Peyer's patch (tissue), 4 donors: ENCODE results near the gene TRIO. TPM values are rescaled to one million over a fixed set of nuclear protein-coding genes. Genes with fewer than 3 reads are reported as not detected.
A peak's percentile ranks its signal among the peaks of the same experiment; 100 is the strongest.

ENCODE experiments used
- DNase-seq, 3 donors: peaks; one replicate each; pipeline ENCODE4 v3.0.0-alpha.2; 2017 to 2019
- H3K27ac ChIP-seq, 4 donors: fragments of 200-600 bp; sonication (generic); one replicate each; pipeline ENCODE4 v1.5.1; 2016 to 2019
- H3K27me3 ChIP-seq, 2 donors: fragments of 200-600 bp; sonication (generic); one replicate each; pipeline ENCODE4 v1.5.1; 2019
- H3K36me3 ChIP-seq, 3 donors: fragments of 200-600 bp; sonication (generic); one replicate each; pipeline ENCODE4 v1.5.1; 2016 to 2019
- H3K4me1 ChIP-seq, 4 donors: fragments of 200-600 bp; sonication (generic); one replicate each; pipeline ENCODE4 v1.5.1; 2016 to 2019
- H3K4me3 ChIP-seq, 4 donors: fragments of 200-600 bp; sonication (generic); 1 replicate in 3 of 4; 2 replicates in 1 of 4; pipeline ENCODE4 v1.5.1; 2016 to 2019; ENCODE audit warnings: mild to moderate bottlenecking in 1 of 4
- H3K9me3 ChIP-seq, 4 donors: fragments of 200-600 bp; sonication (generic); one replicate each; pipeline ENCODE4 v1.5.1; 2016 to 2019; ENCODE audit warnings: mild to moderate bottlenecking in 1 of 4
- POLR2A ChIP-seq, 2 donors: fragments of 450-650 bp; IDR thresholded peaks; one replicate each; pipeline ENCODE4 v1.5.1; 2017; ENCODE audit warnings: antibody characterized with exemption in 2 of 2, mild to moderate bottlenecking in 2 of 2, moderate library complexity in 2 of 2
- total RNA-seq, 4 donors: library from RNA; depleted of rRNA; stranded (reverse); fragments of >200 nt; gene quantifications; one replicate each; pipeline ENCODE4 v1.1.0, GENCODE V29; 2016
- TF ChIP-seq, protein P1 (sequence below), 6 experiments: fragments of 450-650 bp in 4 of 6; fragments of 200-600 bp in 2 of 6; sonication (generic) in 1 of 6; IDR thresholded peaks; one replicate each; pipeline ENCODE4 v1.5.1; 2017 to 2019; ENCODE audit warnings: antibody characterized with exemption in 6 of 6, mild to moderate bottlenecking in 3 of 6, moderate library complexity in 1 of 6

The TRIO gene
- total RNA-seq, 4 donors from 2014 or later, result 171 to 456 (median 340) TPM

DNA sequence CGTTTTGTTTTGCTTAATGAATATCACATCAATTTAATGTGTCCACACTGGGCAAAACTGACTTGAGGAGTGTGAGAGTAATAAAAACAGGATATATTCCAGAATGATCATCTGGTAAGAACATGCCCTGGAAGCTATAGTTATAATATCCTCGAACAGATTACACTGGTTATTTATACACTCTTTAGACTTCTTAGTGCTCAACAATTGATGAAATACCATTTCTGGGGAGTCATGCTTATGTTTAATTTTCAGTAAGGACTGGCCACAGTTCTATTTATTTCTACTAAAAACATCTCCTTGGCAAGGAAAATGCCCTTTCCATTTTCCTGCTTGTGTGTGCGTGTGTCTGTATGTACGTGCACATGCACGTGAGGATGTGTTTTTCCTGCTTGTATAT is 205.0 kb downstream of the TRIO start:
- Histone ChIP-seq H3K9me3 (no peaks in the 10 kb centered on the region), H3K4me1 (no peaks in the 10 kb centered on the region), H3K27me3 (no peaks in the 10 kb centered on the region), H3K36me3 (peaks cover 0 to 5% (median 0%) of the 10 kb centered on the region in 3 donors), H3K27ac (no peak overlapping the region), H3K4me3 (no peak overlapping the region)
- no peak for DNase-seq
- TF ChIP-seq POLR2A (IDR thresholded peaks at IDR 0.05), result no peak
- TF ChIP-seq, protein P1, sequence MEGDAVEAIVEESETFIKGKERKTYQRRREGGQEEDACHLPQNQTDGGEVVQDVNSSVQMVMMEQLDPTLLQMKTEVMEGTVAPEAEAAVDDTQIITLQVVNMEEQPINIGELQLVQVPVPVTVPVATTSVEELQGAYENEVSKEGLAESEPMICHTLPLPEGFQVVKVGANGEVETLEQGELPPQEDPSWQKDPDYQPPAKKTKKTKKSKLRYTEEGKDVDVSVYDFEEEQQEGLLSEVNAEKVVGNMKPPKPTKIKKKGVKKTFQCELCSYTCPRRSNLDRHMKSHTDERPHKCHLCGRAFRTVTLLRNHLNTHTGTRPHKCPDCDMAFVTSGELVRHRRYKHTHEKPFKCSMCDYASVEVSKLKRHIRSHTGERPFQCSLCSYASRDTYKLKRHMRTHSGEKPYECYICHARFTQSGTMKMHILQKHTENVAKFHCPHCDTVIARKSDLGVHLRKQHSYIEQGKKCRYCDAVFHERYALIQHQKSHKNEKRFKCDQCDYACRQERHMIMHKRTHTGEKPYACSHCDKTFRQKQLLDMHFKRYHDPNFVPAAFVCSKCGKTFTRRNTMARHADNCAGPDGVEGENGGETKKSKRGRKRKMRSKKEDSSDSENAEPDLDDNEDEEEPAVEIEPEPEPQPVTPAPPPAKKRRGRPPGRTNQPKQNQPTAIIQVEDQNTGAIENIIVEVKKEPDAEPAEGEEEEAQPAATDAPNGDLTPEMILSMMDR (IDR thresholded peaks at IDR 0.05), result no peak

GRCh38 chr5:14349029-14349428 is 205.9 kb downstream of the TRIO start:
- no peak for DNase-seq
- TF ChIP-seq, protein P1 (IDR thresholded peaks at IDR 0.05), result no peak
- TF ChIP-seq POLR2A (IDR thresholded peaks at IDR 0.05), result no peak
- no peaks in the 10 kb centered on the region for H3K4me1 ChIP-seq
- no peaks in the 10 kb centered on the region for H3K27me3 ChIP-seq
- no peak overlapping the region for H3K27ac ChIP-seq
- H3K4me3 ChIP-seq, result no peak overlapping the region
- no peaks in the 10 kb centered on the region for H3K9me3 ChIP-seq
- no peaks in the 10 kb centered on the region for H3K36me3 ChIP-seq

- H3K27me3 ChIP-seq, result no peaks in the 10 kb centered on the region
- no peak overlapping the region for H3K4me3 ChIP-seq
- H3K4me1 ChIP-seq, result no peaks in the 10 kb centered on the region
- no peaks in the 10 kb centered on the region for H3K36me3 ChIP-seq
- TF ChIP-seq, protein P1 (IDR thresholded peaks at IDR 0.05), result no peak
- no peak for TF ChIP-seq POLR2A (IDR thresholded peaks at IDR 0.05)
- no peak for DNase-seq
- H3K27ac ChIP-seq, result no peak overlapping the region
- H3K9me3 ChIP-seq, result no peaks in the 10 kb centered on the region
Measured at GRCh38 chr5:14351086-14351661, 208.0 kb downstream of the TRIO start.

- Histone ChIP-seq H3K27ac (no peak overlapping the region), H3K27me3 (no peaks in the 10 kb centered on the region), H3K9me3 (no peaks in the 10 kb centered on the region), H3K4me1 (no peaks in the 10 kb centered on the region), H3K4me3 (no peak overlapping the region), H3K36me3 (no peaks in the 10 kb centered on the region)
- peak; percentile 50 to 74 (median 67) for DNase-seq
- TF ChIP-seq POLR2A (IDR thresholded peaks at IDR 0.05), result no peak
- TF ChIP-seq, protein P1 (IDR thresholded peaks at IDR 0.05), result peak; percentile 68 to 92 (median 77)
Measured at GRCh38 chr5:14351845-14352712, 208.9 kb downstream of the TRIO start.

GRCh38 chr5:14353726-14354474 is 210.8 kb downstream of the TRIO start:
- TF ChIP-seq, protein P1 (IDR thresholded peaks at IDR 0.05), result no peak
- no peak for TF ChIP-seq POLR2A (IDR thresholded peaks at IDR 0.05)
- Histone ChIP-seq H3K4me3 (no peak overlapping the region), H3K9me3 (no peaks in the 10 kb centered on the region), H3K27ac (no peak overlapping the region), H3K36me3 (peaks cover 0 to 11% (median 0%) of the 10 kb centered on the region in 3 donors), H3K4me1 (no peaks in the 10 kb centered on the region), H3K27me3 (no peaks in the 10 kb centered on the region)
- DNase-seq, result no peak
